ENCODE data around the gene RNF213. TPM values are rescaled to one million over a fixed set of nuclear protein-coding genes. Genes with fewer than 3 reads are reported as not detected.

Gene RNF213
- total and polyA plus RNA-seq, 2 donors (not counting 1 experiment from before 2014, with no cell fraction given), result 36.8 to 245 TPM

GRCh38 chr17:80345321-80345720, 84.7 kb downstream of the RNF213 start:
- H3K4me3 ChIP-seq (replicated peaks in 1 of 4; ENCODE audit: control extremely low read depth in 1 of 4, insufficient read depth in 1 of 4, low read depth in 3 of 4, low read length in 4 of 4), result no peak overlapping the region
- H3K27ac ChIP-seq (ENCODE audit: insufficient read depth, low read length), result no peak overlapping the region
- H3K79me2 ChIP-seq (ENCODE audit: control insufficient read depth, insufficient read depth, low read length), result no peaks in the 10 kb centered on the region
- no peaks in the 10 kb centered on the region for H3K9me3 ChIP-seq (ENCODE audit: control insufficient read depth, insufficient read depth, low read depth, low read length)
- TF ChIP-seq CTCF (conservative IDR thresholded peaks at IDR 0.05 in 1 of 2, IDR thresholded peaks at IDR 0.05 in 1 of 2; ENCODE audit: low read depth in 1 of 2, low read length in 2 of 2), result no peak
- TF ChIP-seq EZH2 (IDR thresholded peaks at IDR 0.05; ENCODE audit: low read length, missing control alignments), result no peak
- H3K36me3 ChIP-seq (ENCODE audit: control insufficient read depth, insufficient read depth, low read length), result peaks cover 51% of the 10 kb centered on the region
- H4K20me1 ChIP-seq (ENCODE audit: control insufficient read depth, extremely low read depth, insufficient read depth, low read length), result no peaks in the 10 kb centered on the region
- no peak overlapping the region for H2AFZ ChIP-seq (ENCODE audit: low read length)
- no peaks in the 10 kb centered on the region for H3K27me3 ChIP-seq (ENCODE audit: control insufficient read depth, insufficient read depth, low read length)
- no peak for DNase-seq (ENCODE audit: low read depth in 2 of 2)
- H3K4me2 ChIP-seq (ENCODE audit: extremely low read depth, insufficient read depth, low read length), result no peak overlapping the region
- H3K4me1 ChIP-seq (ENCODE audit: control insufficient read depth, extremely low read depth, insufficient read depth, low read length), result no peaks in the 10 kb centered on the region
- H3K9ac ChIP-seq (ENCODE audit: insufficient read depth, low read length), result no peak overlapping the region

- no peak overlapping the region for H3K4me2 ChIP-seq (ENCODE audit: extremely low read depth, insufficient read depth, low read length)
- DNase-seq (ENCODE audit: low read depth in 2 of 2), result no peak
- no peak overlapping the region for H3K9ac ChIP-seq (ENCODE audit: insufficient read depth, low read length)
- peaks cover 51% of the 10 kb centered on the region for H3K36me3 ChIP-seq (ENCODE audit: control insufficient read depth, insufficient read depth, low read length)
- no peak overlapping the region for H2AFZ ChIP-seq (ENCODE audit: low read length)
- no peaks in the 10 kb centered on the region for H3K27me3 ChIP-seq (ENCODE audit: control insufficient read depth, insufficient read depth, low read length)
- no peaks in the 10 kb centered on the region for H3K9me3 ChIP-seq (ENCODE audit: control insufficient read depth, insufficient read depth, low read depth, low read length)
- H4K20me1 ChIP-seq (ENCODE audit: control insufficient read depth, extremely low read depth, insufficient read depth, low read length), result no peaks in the 10 kb centered on the region
- TF ChIP-seq CTCF (conservative IDR thresholded peaks at IDR 0.05 in 1 of 2, IDR thresholded peaks at IDR 0.05 in 1 of 2; ENCODE audit: low read depth in 1 of 2, low read length in 2 of 2) (no peak), EZH2 (IDR thresholded peaks at IDR 0.05; ENCODE audit: low read length, missing control alignments) (no peak)
- H3K4me3 ChIP-seq (replicated peaks in 1 of 4; ENCODE audit: control extremely low read depth in 1 of 4, insufficient read depth in 1 of 4, low read depth in 3 of 4, low read length in 4 of 4), result no peak overlapping the region
- H3K79me2 ChIP-seq (ENCODE audit: control insufficient read depth, insufficient read depth, low read length), result no peaks in the 10 kb centered on the region
- H3K27ac ChIP-seq (ENCODE audit: insufficient read depth, low read length), result no peak overlapping the region
- no peaks in the 10 kb centered on the region for H3K4me1 ChIP-seq (ENCODE audit: control insufficient read depth, extremely low read depth, insufficient read depth, low read length)
Measured at GRCh38 chr17:80345841-80346497, 85.3 kb downstream of the RNF213 start.

GRCh38 chr17:80346498-80347275, 86.0 kb downstream of the RNF213 start:
- Histone ChIP-seq H2AFZ (ENCODE audit: low read length) (no peak overlapping the region), H4K20me1 (ENCODE audit: control insufficient read depth, extremely low read depth, insufficient read depth, low read length) (no peaks in the 10 kb centered on the region), H3K4me2 (ENCODE audit: extremely low read depth, insufficient read depth, low read length) (no peak overlapping the region), H3K27ac (ENCODE audit: insufficient read depth, low read length) (no peak overlapping the region), H3K9ac (ENCODE audit: insufficient read depth, low read length) (no peak overlapping the region), H3K9me3 (ENCODE audit: control insufficient read depth, insufficient read depth, low read depth, low read length) (no peaks in the 10 kb centered on the region), H3K4me3 (replicated peaks in 1 of 4; ENCODE audit: control extremely low read depth in 1 of 4, insufficient read depth in 1 of 4, low read depth in 3 of 4, low read length in 4 of 4) (no peak overlapping the region), H3K27me3 (ENCODE audit: control insufficient read depth, insufficient read depth, low read length) (no peaks in the 10 kb centered on the region), H3K36me3 (ENCODE audit: control insufficient read depth, insufficient read depth, low read length) (peaks cover 54% of the 10 kb centered on the region), H3K4me1 (ENCODE audit: control insufficient read depth, extremely low read depth, insufficient read depth, low read length) (no peaks in the 10 kb centered on the region), H3K79me2 (ENCODE audit: control insufficient read depth, insufficient read depth, low read length) (no peaks in the 10 kb centered on the region)
- no peak for DNase-seq (ENCODE audit: low read depth in 2 of 2)
- TF ChIP-seq CTCF (conservative IDR thresholded peaks at IDR 0.05 in 1 of 2, IDR thresholded peaks at IDR 0.05 in 1 of 2; ENCODE audit: low read depth in 1 of 2, low read length in 2 of 2), result no peak
- TF ChIP-seq EZH2 (IDR thresholded peaks at IDR 0.05; ENCODE audit: low read length, missing control alignments), result no peak

Data from fibroblast of lung (primary cell).